Measurements from ENCODE around the gene AP5Z1. TPM values are rescaled to one million over a fixed set of nuclear protein-coding genes. Genes with fewer than 3 reads are reported as not detected.

The AP5Z1 gene
- total RNA-seq, 1 experiment from 2014 or later: 26.5 TPM

DNA sequence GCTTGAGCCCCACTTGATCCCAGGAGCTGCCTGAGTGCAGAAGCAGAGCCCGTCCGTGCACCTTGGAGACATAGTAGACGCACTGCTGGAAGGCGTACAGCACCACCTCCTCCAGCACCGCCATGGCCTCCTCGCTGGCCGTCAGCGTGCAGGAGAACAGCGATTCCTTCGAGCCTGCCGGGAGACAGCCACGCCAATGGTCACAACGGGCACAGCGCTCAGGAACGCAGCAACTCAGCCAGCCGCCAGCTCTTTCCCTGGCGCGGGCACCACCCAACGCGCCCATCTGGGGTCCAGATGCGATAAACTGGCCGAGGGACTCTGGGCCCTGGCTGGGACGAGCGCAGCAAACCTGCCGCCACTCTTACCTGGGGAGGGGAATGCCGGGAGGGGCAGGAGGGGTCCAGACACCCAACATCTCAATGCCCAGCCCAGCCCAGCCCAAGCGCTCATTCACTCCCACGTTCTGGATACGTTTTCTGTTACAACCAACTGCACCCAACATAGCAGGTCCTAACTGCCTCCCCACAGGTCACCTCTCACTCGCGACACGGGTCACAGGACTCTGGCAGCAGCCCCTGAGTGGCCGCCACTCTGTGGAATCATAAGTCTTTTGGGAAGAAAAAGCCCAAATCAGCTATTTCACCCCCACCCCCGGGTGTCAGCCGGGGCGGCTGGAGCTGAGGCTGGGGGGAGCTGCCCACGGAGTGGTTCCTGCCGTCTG, 41.9 kb downstream of the AP5Z1 start:
- Mint-ChIP-seq H3K27ac (ENCODE audit: low read depth, unreplicated experiment) (no peak overlapping the region), H3K4me3 (ENCODE audit: unreplicated experiment) (no peak overlapping the region), H3K27me3 (ENCODE audit: insufficient read depth, unreplicated experiment) (no peaks in the 10 kb centered on the region), H3K4me1 (ENCODE audit: insufficient read depth, unreplicated experiment) (no peaks in the 10 kb centered on the region), H3K36me3 (ENCODE audit: insufficient read depth, unreplicated experiment) (no peaks in the 10 kb centered on the region), H3K9me3 (ENCODE audit: unreplicated experiment) (peaks cover 10% of the 10 kb centered on the region)
- TF ChIP-seq, protein P1, sequence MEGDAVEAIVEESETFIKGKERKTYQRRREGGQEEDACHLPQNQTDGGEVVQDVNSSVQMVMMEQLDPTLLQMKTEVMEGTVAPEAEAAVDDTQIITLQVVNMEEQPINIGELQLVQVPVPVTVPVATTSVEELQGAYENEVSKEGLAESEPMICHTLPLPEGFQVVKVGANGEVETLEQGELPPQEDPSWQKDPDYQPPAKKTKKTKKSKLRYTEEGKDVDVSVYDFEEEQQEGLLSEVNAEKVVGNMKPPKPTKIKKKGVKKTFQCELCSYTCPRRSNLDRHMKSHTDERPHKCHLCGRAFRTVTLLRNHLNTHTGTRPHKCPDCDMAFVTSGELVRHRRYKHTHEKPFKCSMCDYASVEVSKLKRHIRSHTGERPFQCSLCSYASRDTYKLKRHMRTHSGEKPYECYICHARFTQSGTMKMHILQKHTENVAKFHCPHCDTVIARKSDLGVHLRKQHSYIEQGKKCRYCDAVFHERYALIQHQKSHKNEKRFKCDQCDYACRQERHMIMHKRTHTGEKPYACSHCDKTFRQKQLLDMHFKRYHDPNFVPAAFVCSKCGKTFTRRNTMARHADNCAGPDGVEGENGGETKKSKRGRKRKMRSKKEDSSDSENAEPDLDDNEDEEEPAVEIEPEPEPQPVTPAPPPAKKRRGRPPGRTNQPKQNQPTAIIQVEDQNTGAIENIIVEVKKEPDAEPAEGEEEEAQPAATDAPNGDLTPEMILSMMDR (IDR thresholded peaks at IDR 0.05; ENCODE audit: unreplicated experiment): no peak
- intact Hi-C loops (cut with micrococcal nuclease): no loop called here
- ChIA-PET CTCF (interaction anchor here (0.6 to 1.1 kb wide), 4 partner anchors 31 to 1566 kb away, joined by 3 to 4 read pairs (median 3); no protein-coding TSS in a partner anchor), POLR2A (interaction anchor here (1.6 kb wide), 1 partner anchor 42 kb away, joined by 5 read pairs; the partner anchor contains the start of gene AP5Z1)
- BruUV-seq (replicated peaks): no TSS peak
- no peak for DNase-seq (ENCODE audit: unreplicated experiment)

DNA sequence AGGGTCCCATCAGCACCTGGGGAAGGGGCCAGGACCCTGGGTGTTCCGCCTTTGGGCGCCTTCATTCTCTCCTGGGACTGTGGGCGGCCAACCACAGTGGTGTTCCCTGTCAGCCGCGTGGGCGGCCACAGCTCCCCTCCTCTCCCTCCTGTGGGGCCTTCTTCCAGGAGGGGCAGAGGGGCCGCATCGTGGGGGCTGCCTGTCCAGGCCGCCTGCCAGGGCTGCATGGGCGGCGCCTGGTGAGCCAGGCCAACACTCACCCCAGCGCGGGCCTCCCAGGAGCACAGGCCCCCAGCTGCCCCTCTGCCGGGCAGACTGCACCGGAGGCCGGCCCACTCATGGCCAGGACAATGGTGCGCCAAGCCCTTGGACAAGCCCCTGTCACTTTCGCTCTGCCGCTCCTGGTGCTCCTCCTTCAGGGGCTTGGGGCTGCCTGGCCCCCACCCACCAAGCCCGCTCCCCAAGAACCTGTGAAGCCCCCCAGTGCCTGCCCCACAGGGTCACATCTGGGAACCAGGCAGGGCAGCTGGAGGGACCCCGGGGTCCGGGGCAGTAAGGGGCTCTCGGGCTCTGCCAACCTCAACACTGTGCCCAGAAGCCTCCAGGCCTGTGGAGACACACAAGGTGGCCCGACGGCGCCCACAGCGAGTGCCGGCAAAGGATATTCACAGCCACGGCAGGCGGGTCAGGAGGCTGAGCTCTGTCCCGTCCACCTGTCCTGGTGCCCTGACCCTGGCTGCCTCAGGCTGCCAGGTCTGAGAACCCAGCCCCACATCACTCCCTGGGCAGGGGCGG, 42.8 kb downstream of the AP5Z1 start:
- BruUV-seq (replicated peaks): no TSS peak
- H3K27me3 Mint-ChIP-seq (ENCODE audit: insufficient read depth, unreplicated experiment): no peaks in the 10 kb centered on the region
- no peak overlapping the region for H3K27ac Mint-ChIP-seq (ENCODE audit: low read depth, unreplicated experiment)
- CTCF ChIA-PET: interaction anchor here (0.6 kb wide), 1 partner anchor 1567 kb away, joined by 3 read pairs; no protein-coding TSS in a partner anchor
- no peak overlapping the region for H3K4me3 Mint-ChIP-seq (ENCODE audit: unreplicated experiment)
- intact Hi-C loops (cut with micrococcal nuclease): no loop called here
- no peaks in the 10 kb centered on the region for H3K4me1 Mint-ChIP-seq (ENCODE audit: insufficient read depth, unreplicated experiment)
- no peak for DNase-seq (ENCODE audit: unreplicated experiment)
- H3K9me3 Mint-ChIP-seq (ENCODE audit: unreplicated experiment): peaks cover 1% of the 10 kb centered on the region
- POLR2A ChIA-PET: no interaction called here
- TF ChIP-seq, protein P1 (IDR thresholded peaks at IDR 0.05; ENCODE audit: unreplicated experiment): no peak
- H3K36me3 Mint-ChIP-seq (ENCODE audit: insufficient read depth, unreplicated experiment): no peaks in the 10 kb centered on the region

DNA sequence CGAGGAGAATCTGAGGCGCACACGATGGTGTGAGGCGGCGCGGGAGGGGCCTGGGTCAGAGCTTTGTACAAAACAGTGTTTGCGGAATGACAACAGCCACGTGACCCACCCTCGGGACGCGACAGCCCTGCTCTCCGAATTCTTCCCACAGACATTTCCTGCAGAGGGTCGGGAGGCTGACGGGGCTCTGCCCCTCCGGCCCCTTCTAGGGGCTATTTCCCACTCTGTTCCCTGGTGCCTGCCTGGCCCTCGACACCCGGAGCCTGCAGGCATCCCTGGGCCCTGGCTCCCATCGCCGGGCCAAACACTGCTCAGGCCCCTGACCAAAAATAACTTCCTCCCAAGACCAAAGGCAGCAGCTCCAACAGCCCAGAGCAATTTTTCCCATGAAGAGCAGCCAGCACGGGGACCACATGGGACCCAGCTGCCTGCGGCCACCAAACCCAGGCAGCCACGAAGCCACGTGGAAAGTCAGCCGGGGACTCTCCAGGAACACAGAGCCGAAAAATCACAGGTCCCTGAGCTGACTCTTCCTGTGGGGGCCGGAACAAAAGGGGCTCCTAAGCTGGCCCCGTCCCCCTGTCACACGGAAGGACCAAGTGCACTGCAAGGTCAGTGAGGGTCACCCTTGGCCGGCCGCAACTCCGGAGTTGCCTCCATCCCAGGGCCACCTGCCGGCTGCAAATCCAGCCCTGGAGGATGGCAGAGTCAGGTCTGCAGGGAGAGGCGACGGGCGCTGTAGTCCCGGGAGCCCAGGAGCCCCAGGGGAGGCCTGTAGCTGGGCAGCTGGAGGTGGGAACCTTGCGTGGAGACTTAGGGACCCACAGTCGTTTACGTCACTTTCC, 44.4 kb downstream of the AP5Z1 start:
- Mint-ChIP-seq H3K36me3 (ENCODE audit: insufficient read depth, unreplicated experiment) (no peaks in the 10 kb centered on the region), H3K4me3 (ENCODE audit: unreplicated experiment) (no peak overlapping the region), H3K27ac (ENCODE audit: low read depth, unreplicated experiment) (no peak overlapping the region), H3K4me1 (ENCODE audit: insufficient read depth, unreplicated experiment) (no peaks in the 10 kb centered on the region), H3K27me3 (ENCODE audit: insufficient read depth, unreplicated experiment) (peaks cover 4% of the 10 kb centered on the region), H3K9me3 (ENCODE audit: unreplicated experiment) (no peaks in the 10 kb centered on the region)
- BruUV-seq (replicated peaks): no TSS peak
- intact Hi-C loops (cut with micrococcal nuclease): no loop called here
- no peak for DNase-seq (ENCODE audit: unreplicated experiment)
- POLR2A ChIA-PET: interaction anchor here (0.8 kb wide), 1 partner anchor 45 kb away, joined by 4 read pairs; the partner anchor contains the start of gene AP5Z1
- CTCF ChIA-PET: interaction anchor here (0.6 kb wide), 1 partner anchor 1210 kb away, joined by 3 read pairs; no protein-coding TSS in a partner anchor
- TF ChIP-seq, protein P1 (IDR thresholded peaks at IDR 0.05; ENCODE audit: unreplicated experiment): no peak

Data from MCF 10A (cell line).